Measurements from ENCODE around the gene PPM1H.
A peak's percentile ranks its signal among the peaks of the same experiment; 100 is the strongest.

Gene PPM1H

DNA sequence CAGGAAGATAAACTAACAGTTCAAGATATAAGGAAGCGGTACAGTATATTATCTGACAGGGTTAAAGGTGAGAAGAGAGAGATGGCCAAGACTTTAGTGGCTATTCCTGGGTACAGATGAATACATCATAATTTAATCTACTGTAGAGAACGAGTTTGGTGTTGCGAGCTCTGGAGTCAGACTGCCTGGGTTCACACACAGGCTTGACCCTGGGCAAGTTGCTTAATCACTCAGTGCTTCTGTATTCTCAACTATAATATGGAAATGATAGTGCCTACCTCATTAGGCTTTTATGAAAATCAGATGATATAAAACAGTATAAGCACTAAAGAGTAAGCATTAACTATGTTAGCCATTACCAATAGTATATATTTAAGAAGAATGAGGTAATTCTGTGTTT is 3.5 kb downstream of the PPM1H start:
- no peaks in the 10 kb centered on the region for H3K27me3 ChIP-seq (ENCODE audit: insufficient read depth, low read length, poor library complexity, severe bottlenecking)
- H3K4me1 ChIP-seq (ENCODE audit: insufficient read depth, low read length, poor library complexity, severe bottlenecking): peaks cover 67% of the 10 kb centered on the region
- H3K4me2 ChIP-seq (ENCODE audit: low read depth, low read length, poor library complexity, severe bottlenecking): peak overlapping the region; percentile 82
- peaks cover 23% of the 10 kb centered on the region for H4K20me1 ChIP-seq (ENCODE audit: insufficient read depth, low read length, poor library complexity, severe bottlenecking)
- H3K9me3 ChIP-seq (ENCODE audit: insufficient read depth, low read depth, low read length): no peaks in the 10 kb centered on the region
- TF ChIP-seq, protein P1, sequence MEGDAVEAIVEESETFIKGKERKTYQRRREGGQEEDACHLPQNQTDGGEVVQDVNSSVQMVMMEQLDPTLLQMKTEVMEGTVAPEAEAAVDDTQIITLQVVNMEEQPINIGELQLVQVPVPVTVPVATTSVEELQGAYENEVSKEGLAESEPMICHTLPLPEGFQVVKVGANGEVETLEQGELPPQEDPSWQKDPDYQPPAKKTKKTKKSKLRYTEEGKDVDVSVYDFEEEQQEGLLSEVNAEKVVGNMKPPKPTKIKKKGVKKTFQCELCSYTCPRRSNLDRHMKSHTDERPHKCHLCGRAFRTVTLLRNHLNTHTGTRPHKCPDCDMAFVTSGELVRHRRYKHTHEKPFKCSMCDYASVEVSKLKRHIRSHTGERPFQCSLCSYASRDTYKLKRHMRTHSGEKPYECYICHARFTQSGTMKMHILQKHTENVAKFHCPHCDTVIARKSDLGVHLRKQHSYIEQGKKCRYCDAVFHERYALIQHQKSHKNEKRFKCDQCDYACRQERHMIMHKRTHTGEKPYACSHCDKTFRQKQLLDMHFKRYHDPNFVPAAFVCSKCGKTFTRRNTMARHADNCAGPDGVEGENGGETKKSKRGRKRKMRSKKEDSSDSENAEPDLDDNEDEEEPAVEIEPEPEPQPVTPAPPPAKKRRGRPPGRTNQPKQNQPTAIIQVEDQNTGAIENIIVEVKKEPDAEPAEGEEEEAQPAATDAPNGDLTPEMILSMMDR (conservative IDR thresholded peaks at IDR 0.05; ENCODE audit: low read length): no peak
- no peak for TF ChIP-seq EZH2phosphoT487 (IDR thresholded peaks at IDR 0.05; ENCODE audit: borderline replicate concordance)
- H3K36me3 ChIP-seq (ENCODE audit: insufficient read depth, low read length): no peaks in the 10 kb centered on the region
- H2AFZ ChIP-seq (ENCODE audit: low read length): no peak overlapping the region
- peaks cover 73% of the 10 kb centered on the region for H3K79me2 ChIP-seq (ENCODE audit: insufficient read depth, low read length)
- H3F3A ChIP-seq (ENCODE audit: low read depth): peaks cover 7% of the 10 kb centered on the region; the same call in 1 of the 2 replicates
- H3K4me3 ChIP-seq (ENCODE audit: low read length, poor library complexity, severe bottlenecking): peak overlapping the region; percentile 67
- no peaks in the 10 kb centered on the region for H3K9me2 ChIP-seq (replicated peaks; ENCODE audit: low read depth, low read length)
- H3K9ac ChIP-seq (ENCODE audit: low read depth, low read length, poor library complexity, severe bottlenecking): peak overlapping the region; percentile 59

DNA sequence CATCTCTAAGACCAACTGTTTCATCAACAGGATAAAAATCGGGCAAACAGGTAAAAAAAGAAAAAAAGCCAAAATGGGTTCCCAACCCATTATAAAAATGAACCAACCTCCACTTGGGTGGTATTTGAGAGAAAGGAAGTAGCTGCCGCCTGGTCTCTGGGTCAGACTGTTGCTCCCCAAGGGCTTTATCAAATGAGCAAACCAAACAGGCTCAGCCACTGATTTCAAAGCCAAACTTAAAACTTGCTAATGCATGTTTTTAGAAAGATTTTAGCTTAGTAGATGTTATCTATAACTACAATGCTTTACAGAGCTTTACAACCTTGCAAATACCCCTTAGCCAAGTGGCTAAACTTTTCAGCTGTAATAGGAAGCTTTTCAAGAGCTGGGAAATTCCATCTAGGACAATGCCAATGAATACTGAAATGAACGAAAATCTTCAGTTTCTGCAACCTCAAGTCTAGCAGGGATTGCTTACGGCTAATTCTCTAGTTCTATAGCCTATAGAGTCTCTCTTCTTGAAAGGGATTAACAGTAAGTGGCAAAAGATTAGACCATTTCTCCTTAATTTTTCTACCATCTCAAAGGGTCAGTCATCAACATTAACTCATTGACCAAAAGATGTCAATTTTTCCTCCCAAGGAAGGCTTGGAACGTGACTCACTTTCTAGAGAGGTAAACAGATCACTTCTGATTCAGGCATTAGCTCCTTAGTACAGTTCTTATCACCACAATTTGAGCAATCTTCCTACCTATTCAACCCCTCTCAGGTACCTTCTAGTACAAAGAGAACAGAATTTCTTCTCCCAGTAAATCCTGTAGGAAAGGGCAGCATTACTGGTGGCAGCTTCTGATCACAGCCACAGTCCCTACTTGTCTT is 4.2 kb downstream of the PPM1H start:
- H3K9me2 ChIP-seq (replicated peaks; ENCODE audit: low read depth, low read length): no peaks in the 10 kb centered on the region
- H3K9me3 ChIP-seq (ENCODE audit: insufficient read depth, low read depth, low read length): no peaks in the 10 kb centered on the region
- H3K27me3 ChIP-seq (ENCODE audit: insufficient read depth, low read length, poor library complexity, severe bottlenecking): no peaks in the 10 kb centered on the region
- H2AFZ ChIP-seq (ENCODE audit: low read length): no peak overlapping the region
- H3K4me2 ChIP-seq (ENCODE audit: low read depth, low read length, poor library complexity, severe bottlenecking): peak overlapping the region; percentile 82
- peak overlapping the region; percentile 59 for H3K9ac ChIP-seq (ENCODE audit: low read depth, low read length, poor library complexity, severe bottlenecking)
- H3K4me1 ChIP-seq (ENCODE audit: insufficient read depth, low read length, poor library complexity, severe bottlenecking): peaks cover 74% of the 10 kb centered on the region
- peak overlapping the region; percentile 67 for H3K4me3 ChIP-seq (ENCODE audit: low read length, poor library complexity, severe bottlenecking)
- H3K36me3 ChIP-seq (ENCODE audit: insufficient read depth, low read length): no peaks in the 10 kb centered on the region
- H4K20me1 ChIP-seq (ENCODE audit: insufficient read depth, low read length, poor library complexity, severe bottlenecking): peaks cover 23% of the 10 kb centered on the region
- peaks cover 80% of the 10 kb centered on the region for H3K79me2 ChIP-seq (ENCODE audit: insufficient read depth, low read length)
- peaks cover 5% of the 10 kb centered on the region; the same call in 1 of the 2 replicates for H3F3A ChIP-seq (ENCODE audit: low read depth)
- TF ChIP-seq, protein P1 (conservative IDR thresholded peaks at IDR 0.05; ENCODE audit: low read length): no peak
- TF ChIP-seq EZH2phosphoT487 (IDR thresholded peaks at IDR 0.05; ENCODE audit: borderline replicate concordance): no peak

DNA sequence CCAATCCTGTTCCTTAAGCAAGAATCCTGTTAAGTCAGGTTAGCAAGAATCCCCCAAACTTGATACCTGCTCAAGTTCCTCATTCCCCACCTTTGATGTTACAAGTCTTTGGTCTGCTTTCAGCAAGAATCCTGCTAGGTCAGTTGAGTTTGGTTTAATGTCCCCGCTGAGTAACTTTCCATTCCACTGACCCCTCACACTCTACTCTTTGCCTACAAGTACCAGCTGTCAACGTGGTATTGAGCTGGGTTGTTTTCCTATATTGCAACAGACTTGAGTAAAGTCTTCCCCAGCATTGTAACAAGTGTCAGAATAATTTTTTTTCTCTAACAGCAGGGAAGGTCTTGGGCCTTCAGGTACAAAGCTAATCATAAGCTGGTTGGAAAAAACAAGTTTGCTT is 6.3 kb downstream of the PPM1H start:
- Histone ChIP-seq H3K9me3 (ENCODE audit: insufficient read depth, low read depth, low read length) (no peaks in the 10 kb centered on the region), H3K4me3 (ENCODE audit: low read length, poor library complexity, severe bottlenecking) (peak overlapping the region; percentile 67), H3F3A (ENCODE audit: low read depth) (peaks cover 5% of the 10 kb centered on the region; the same call in 1 of the 2 replicates), H3K36me3 (ENCODE audit: insufficient read depth, low read length) (no peaks in the 10 kb centered on the region), H2AFZ (ENCODE audit: low read length) (no peak overlapping the region), H3K79me2 (ENCODE audit: insufficient read depth, low read length) (peaks cover 93% of the 10 kb centered on the region), H3K27me3 (ENCODE audit: insufficient read depth, low read length, poor library complexity, severe bottlenecking) (no peaks in the 10 kb centered on the region), H3K4me2 (ENCODE audit: low read depth, low read length, poor library complexity, severe bottlenecking) (peak overlapping the region; percentile 82), H3K9ac (ENCODE audit: low read depth, low read length, poor library complexity, severe bottlenecking) (peak overlapping the region; percentile 59), H3K4me1 (ENCODE audit: insufficient read depth, low read length, poor library complexity, severe bottlenecking) (peaks cover 76% of the 10 kb centered on the region), H4K20me1 (ENCODE audit: insufficient read depth, low read length, poor library complexity, severe bottlenecking) (peaks cover 19% of the 10 kb centered on the region), H3K9me2 (replicated peaks; ENCODE audit: low read depth, low read length) (no peaks in the 10 kb centered on the region)
- TF ChIP-seq EZH2phosphoT487 (IDR thresholded peaks at IDR 0.05; ENCODE audit: borderline replicate concordance): no peak
- TF ChIP-seq, protein P1 (conservative IDR thresholded peaks at IDR 0.05; ENCODE audit: low read length): no peak

Data from Loucy (cell line).